Panc1 (cell line): ENCODE measurements around the gene ESF1. TPM values are rescaled to one million over a fixed set of nuclear protein-coding genes. Genes with fewer than 3 reads are reported as not detected.

Experiments
- ATAC-seq: fragments of 200-7000 bp; cut with Tn5 transposase; 2 replicates; pipeline ENCODE4 v1.9.1; 2020; ENCODE audit warnings: mild to moderate bottlenecking, moderate library complexity
- BruUV-seq: library from RNA; stranded (reverse); fragments of 400-500 nt; replicated peaks from 2 replicates; lab custom pipeline; 2021; lab: Mats Ljungman, UMichigan
- CTCF ChIA-PET: fragments of 300-600 bp; sonication (Branson Sonifier 250); formaldehyde crosslinking; loops from one replicate; lab custom pipeline; 2022; ENCODE audit warnings: antibody characterized with exemption; lab: Charles Lee
- POLR2A ChIA-PET: fragments of 300-600 bp; sonication (Branson Sonifier 250); formaldehyde crosslinking; loops from one replicate; lab custom pipeline; 2022; ENCODE audit warnings: antibody characterized with exemption; lab: Charles Lee
- DNase-seq: peaks from one replicate; pipeline ENCODE4 v3.0.0-alpha.2; 2010; ENCODE audit warnings: low read depth, low spot score
- H3K27ac ChIP-seq: 2 replicates; pipeline ENCODE4 v1.5.1; 2011; ENCODE audit warnings: mild to moderate bottlenecking, low read length, inconsistent platforms
- H3K27me3 ChIP-seq: fragments of 200-500 bp; sonication (Bioruptor generic); 2 replicates; pipeline ENCODE4 v1.6.0; 2014; ENCODE audit warnings: low read length, inconsistent platforms; ENCODE audit not compliant: control insufficient read depth, insufficient read depth
- H3K36me3 ChIP-seq: fragments of 200-500 bp; sonication (Bioruptor generic); 2 replicates; pipeline ENCODE4 v1.5.1; 2014; ENCODE audit warnings: inconsistent platforms, mild to moderate bottlenecking, low read length, moderate library complexity; ENCODE audit not compliant: control insufficient read depth, insufficient read depth
- H3K4me1 ChIP-seq: 2 replicates; pipeline ENCODE4 v1.5.1; 2011; ENCODE audit warnings: inconsistent platforms, mild to moderate bottlenecking, low read length, moderate library complexity; ENCODE audit not compliant: control insufficient read depth, insufficient read depth
- H3K4me3 ChIP-seq, 2 experiments: 2 replicates each; pipeline ENCODE4 v1.5.1; 2011 to 2012; ENCODE audit warnings: low read depth in 2 of 2, low read length in 2 of 2, mild to moderate bottlenecking in 2 of 2, inconsistent platforms in 1 of 2, moderate library complexity in 1 of 2
- H3K9me3 ChIP-seq: fragments of 200-500 bp; sonication (Bioruptor generic); 2 replicates; pipeline ENCODE4 v1.5.1; 2014; ENCODE audit warnings: low read depth, mild to moderate bottlenecking, inconsistent platforms, low read length, moderate library complexity; ENCODE audit not compliant: control insufficient read depth, insufficient read depth
- POLR2AphosphoS5 ChIP-seq: IDR thresholded peaks from 2 replicates; pipeline ENCODE4 v1.6.1; 2012; ENCODE audit warnings: mild to moderate bottlenecking, low read depth, low read length, moderate library complexity
- SIN3A ChIP-seq: IDR thresholded peaks from 2 replicates; pipeline ENCODE4 v1.6.1; 2012; ENCODE audit warnings: low read depth, mild to moderate bottlenecking, low read length, moderate library complexity, borderline replicate concordance; ENCODE audit not compliant: insufficient read depth
- TCF7L2 ChIP-seq: IDR thresholded peaks from 2 replicates; pipeline ENCODE4 v1.6.1; 2011; ENCODE audit warnings: mild to moderate bottlenecking, low read depth, low read length, inconsistent platforms
- in situ Hi-C: cut with HindIII; loops from 2 replicates; pipeline ENCODE4 v1.10.0; 2016; ENCODE audit warnings: low sequenced_read_pairs, low pct_unique_long_range_greater_than_20kb
- intact Hi-C: fragments of 100-400 bp; cut with micrococcal nuclease; formaldehyde crosslinking; loops from one replicate; pipeline ENCODE4 v1.10.0; 2022; ENCODE audit not compliant: unreplicated experiment
- total RNA-seq: library from RNA; stranded (reverse); gene quantifications from one replicate; pipeline ENCODE4 v1.2.1, GENCODE V29; 2021; ENCODE audit not compliant: unreplicated experiment
- TF ChIP-seq, protein P1 (sequence below): fragments of 450-650 bp; IDR thresholded peaks from 2 replicates; pipeline ENCODE4 v1.5.1; 2017; ENCODE audit warnings: mild to moderate bottlenecking
- TF ChIP-seq, protein P2 (sequence below), 2 experiments: IDR thresholded peaks; 2 replicates each; pipeline ENCODE4 v1.6.1; 2011 to 2012; ENCODE audit warnings: low read depth in 2 of 2, control low read depth in 1 of 2, low read length in 1 of 2, mild to moderate bottlenecking in 1 of 2, moderate library complexity in 1 of 2; ENCODE audit not compliant: insufficient read depth in 1 of 2

ESF1 gene
- total RNA-seq, 1 experiment from 2014 or later, result 26.4 TPM

DNA sequence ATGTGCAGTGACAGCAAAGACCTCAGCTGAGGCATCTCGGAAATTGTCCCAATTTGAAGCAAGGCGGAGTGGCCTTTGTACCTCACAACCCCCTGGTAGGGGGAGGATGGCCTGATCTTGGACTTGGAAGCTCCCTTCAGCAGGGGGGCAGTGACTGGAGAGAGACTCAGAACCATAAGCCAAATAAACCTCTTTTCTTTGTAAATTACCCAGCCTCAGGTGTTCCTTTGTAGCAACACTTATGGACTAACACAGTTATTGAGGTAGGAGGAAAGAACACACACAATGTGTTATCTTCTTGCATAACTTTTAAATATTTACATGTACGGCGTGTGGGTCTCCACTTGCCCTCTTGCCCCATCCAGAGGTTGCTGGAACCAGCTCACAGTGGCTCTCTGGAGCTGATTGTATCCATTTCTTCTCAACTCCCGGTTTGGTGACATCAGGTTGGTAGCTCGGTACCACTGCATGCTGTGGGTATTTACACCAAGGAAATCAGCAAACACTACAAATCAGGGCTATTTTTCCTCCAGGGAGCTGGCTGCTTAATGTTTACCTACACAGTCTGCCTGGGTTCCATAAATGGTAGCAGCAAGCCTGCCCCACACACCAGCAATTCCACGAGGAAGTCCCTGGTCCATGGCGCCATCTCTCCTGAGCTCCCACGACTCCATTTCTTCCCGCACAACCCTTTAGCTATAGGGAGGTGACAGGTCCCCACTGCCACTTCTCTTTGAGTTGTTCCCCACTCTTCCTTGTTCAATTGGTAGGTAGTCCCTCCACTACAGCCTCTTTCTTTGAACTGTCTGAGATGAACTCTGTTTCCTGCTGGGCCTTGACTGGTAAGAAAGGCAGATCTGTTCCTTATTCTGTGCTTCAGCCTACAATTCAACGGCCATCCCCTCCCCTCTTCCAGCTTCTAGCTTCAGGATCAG lies 91.7 kb downstream of the ESF1 start:
- Histone ChIP-seq H3K4me3 (no peak overlapping the region), H3K4me1 (no peaks in the 10 kb centered on the region), H3K27ac (no peak overlapping the region), H3K9me3 (no peaks in the 10 kb centered on the region), H3K27me3 (no peaks in the 10 kb centered on the region; the same call in 1 of the 2 replicates), H3K36me3 (no peaks in the 10 kb centered on the region)
- POLR2A ChIA-PET, result interaction anchor here (0.5 kb wide), 1 partner anchor 311 kb away, joined by 3 read pairs; no protein-coding TSS in a partner anchor
- BruUV-seq, result no TSS peak
- TF ChIP-seq, protein P1, sequence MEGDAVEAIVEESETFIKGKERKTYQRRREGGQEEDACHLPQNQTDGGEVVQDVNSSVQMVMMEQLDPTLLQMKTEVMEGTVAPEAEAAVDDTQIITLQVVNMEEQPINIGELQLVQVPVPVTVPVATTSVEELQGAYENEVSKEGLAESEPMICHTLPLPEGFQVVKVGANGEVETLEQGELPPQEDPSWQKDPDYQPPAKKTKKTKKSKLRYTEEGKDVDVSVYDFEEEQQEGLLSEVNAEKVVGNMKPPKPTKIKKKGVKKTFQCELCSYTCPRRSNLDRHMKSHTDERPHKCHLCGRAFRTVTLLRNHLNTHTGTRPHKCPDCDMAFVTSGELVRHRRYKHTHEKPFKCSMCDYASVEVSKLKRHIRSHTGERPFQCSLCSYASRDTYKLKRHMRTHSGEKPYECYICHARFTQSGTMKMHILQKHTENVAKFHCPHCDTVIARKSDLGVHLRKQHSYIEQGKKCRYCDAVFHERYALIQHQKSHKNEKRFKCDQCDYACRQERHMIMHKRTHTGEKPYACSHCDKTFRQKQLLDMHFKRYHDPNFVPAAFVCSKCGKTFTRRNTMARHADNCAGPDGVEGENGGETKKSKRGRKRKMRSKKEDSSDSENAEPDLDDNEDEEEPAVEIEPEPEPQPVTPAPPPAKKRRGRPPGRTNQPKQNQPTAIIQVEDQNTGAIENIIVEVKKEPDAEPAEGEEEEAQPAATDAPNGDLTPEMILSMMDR, result no peak
- TF ChIP-seq, protein P2, sequence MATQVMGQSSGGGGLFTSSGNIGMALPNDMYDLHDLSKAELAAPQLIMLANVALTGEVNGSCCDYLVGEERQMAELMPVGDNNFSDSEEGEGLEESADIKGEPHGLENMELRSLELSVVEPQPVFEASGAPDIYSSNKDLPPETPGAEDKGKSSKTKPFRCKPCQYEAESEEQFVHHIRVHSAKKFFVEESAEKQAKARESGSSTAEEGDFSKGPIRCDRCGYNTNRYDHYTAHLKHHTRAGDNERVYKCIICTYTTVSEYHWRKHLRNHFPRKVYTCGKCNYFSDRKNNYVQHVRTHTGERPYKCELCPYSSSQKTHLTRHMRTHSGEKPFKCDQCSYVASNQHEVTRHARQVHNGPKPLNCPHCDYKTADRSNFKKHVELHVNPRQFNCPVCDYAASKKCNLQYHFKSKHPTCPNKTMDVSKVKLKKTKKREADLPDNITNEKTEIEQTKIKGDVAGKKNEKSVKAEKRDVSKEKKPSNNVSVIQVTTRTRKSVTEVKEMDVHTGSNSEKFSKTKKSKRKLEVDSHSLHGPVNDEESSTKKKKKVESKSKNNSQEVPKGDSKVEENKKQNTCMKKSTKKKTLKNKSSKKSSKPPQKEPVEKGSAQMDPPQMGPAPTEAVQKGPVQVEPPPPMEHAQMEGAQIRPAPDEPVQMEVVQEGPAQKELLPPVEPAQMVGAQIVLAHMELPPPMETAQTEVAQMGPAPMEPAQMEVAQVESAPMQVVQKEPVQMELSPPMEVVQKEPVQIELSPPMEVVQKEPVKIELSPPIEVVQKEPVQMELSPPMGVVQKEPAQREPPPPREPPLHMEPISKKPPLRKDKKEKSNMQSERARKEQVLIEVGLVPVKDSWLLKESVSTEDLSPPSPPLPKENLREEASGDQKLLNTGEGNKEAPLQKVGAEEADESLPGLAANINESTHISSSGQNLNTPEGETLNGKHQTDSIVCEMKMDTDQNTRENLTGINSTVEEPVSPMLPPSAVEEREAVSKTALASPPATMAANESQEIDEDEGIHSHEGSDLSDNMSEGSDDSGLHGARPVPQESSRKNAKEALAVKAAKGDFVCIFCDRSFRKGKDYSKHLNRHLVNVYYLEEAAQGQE (IDR thresholded peaks at IDR 0.05; ENCODE audit: insufficient read depth in 1 of 2, low read depth in 2 of 2, low read length in 1 of 2), result no peak
- no peak for TF ChIP-seq SIN3A
- no peak for TF ChIP-seq POLR2AphosphoS5
- TF ChIP-seq TCF7L2, result no peak
- DNase-seq, result no peak
- intact Hi-C loops (no loop called here), in situ Hi-C loops (no loop called here)
- no peak for ATAC-seq
- CTCF ChIA-PET, result no interaction called here

DNA sequence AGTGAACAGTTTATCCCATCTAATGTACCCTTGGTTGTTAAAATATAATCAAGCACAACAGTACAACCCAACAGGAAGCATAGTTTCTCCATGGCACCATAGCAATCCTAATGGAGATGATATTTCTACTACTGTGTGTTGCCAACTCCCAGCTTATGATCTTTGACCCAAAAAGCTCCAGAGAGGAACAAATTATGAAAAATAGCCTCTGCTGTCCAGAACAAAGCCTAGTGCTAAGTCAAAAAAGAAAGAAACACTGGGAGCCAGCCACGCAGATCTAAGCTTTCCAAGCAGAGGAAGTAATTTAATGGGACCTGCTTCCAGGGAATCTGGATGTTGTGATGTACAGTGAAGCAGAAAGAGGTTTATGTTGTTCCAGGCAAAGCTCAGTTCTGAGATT lies 93.8 kb downstream of the ESF1 start:
- TF ChIP-seq, protein P1, result no peak
- TF ChIP-seq POLR2AphosphoS5 (no peak), SIN3A (no peak), TCF7L2 (no peak)
- TF ChIP-seq, protein P2 (IDR thresholded peaks at IDR 0.05; ENCODE audit: insufficient read depth in 1 of 2, low read depth in 2 of 2, low read length in 1 of 2), result no peak
- ATAC-seq (no peak), DNase-seq (no peak)
- no peaks in the 10 kb centered on the region for H3K9me3 ChIP-seq
- intact Hi-C loops, result no loop called here
- no TSS peak for BruUV-seq
- H3K36me3 ChIP-seq, result no peaks in the 10 kb centered on the region
- H3K4me1 ChIP-seq, result no peaks in the 10 kb centered on the region
- ChIA-PET POLR2A (no interaction called here), CTCF (no interaction called here)
- H3K27ac ChIP-seq, result no peak overlapping the region
- no peak overlapping the region for H3K4me3 ChIP-seq
- in situ Hi-C loops, result no loop called here
- no peaks in the 10 kb centered on the region; the same call in 1 of the 2 replicates for H3K27me3 ChIP-seq
